ENCODE results near the gene UROS.

Gene UROS

DNA sequence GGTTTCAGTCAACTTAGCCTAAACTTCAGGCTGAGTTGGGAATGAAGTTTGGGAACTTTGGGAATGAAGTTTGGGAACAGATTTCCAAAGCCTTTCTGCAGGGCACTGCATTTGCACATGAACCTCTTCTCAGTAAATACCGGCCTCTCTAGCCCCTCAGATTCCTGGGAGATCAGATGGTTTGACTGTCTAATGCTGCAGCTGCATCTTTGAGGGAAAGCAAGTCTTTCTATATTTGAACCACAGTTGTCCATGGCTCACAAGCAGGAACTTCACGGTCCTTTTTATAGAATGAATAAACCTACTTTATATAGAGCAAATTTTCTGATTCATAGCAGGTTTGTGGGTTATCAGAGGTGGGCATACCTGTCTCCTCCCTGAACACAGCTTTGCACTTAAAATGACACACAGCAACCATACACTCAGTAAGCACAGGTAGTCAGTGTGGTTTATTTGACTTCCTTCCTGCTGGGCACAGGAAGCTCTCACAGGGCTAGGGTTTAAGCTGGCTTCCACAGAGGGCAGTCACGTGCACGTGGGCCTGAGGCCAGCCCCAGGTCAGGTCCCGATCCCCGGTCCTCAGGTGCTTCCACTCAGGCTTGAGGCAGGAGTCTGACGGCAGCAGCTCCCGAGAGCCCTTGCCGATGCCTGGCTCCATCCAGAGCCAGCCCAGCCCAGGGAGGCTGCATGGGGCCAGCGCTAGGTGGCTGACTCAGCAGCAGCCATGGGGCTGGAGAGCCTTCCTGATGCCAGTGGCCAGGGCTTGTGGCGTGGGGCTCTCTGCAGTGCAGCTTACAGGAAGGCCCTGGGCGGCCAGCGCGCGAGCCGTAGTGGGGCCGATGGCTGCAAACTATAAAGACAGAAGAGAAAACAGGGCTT is 34.7 kb downstream of the UROS start:
- DNase-seq (ENCODE audit: low read depth), result no peak

DNA sequence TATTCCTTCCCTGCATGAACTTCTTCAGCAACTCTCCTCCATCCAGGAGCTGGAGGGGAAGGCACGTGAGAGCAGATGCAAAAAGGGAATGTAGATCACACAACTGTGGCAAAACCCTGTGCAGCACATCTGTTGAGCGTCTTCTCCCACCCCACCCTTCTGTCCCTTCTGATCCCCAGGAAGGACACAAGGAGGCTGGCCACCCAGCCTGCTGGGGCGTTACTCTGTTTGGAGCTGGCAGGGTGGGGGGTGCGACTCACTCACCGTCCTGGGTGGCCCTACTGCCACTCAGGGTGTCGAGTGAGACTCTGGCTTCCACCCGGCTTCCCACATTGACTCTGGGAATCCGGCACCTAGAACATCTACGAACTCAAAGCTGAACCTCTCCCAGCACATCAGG is 37.3 kb downstream of the UROS start:
- DNase-seq (ENCODE audit: low read depth), result no peak

GRCh38 chr10:125783957-125784356 is 39.1 kb downstream of the UROS start:
- no peak for DNase-seq (ENCODE audit: low read depth)

DNA sequence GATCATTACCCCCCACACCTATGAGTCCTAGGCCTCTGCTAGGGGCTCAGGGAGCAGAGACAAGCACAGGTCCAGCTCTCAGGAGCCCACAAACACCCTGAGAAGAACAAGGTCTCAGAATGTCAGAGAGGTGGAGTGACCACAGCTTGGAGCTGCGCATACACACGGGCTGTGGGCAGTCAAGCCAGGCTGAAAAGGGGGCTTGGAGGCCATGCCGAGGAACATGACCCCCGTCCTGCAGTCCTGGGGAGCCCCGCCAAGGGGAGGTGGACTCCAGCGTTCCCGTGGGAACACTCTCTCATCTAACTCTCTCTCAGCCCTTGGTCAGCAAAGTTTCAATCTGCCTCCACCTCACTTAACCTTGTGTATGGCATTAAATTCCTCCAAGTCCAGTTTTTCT is 39.6 kb downstream of the UROS start:
- DNase-seq (ENCODE audit: low read depth), result no peak

GRCh38 chr10:125782616-125783015 is 40.4 kb downstream of the UROS start:
- DNase-seq (ENCODE audit: low read depth), result no peak

GRCh38 chr10:125782054-125782453 is 41.0 kb downstream of the UROS start:
- DNase-seq (ENCODE audit: low read depth), result no peak

GRCh38 chr10:125781374-125781773 is 41.7 kb downstream of the UROS start:
- no peak for DNase-seq (ENCODE audit: low read depth)

DNA sequence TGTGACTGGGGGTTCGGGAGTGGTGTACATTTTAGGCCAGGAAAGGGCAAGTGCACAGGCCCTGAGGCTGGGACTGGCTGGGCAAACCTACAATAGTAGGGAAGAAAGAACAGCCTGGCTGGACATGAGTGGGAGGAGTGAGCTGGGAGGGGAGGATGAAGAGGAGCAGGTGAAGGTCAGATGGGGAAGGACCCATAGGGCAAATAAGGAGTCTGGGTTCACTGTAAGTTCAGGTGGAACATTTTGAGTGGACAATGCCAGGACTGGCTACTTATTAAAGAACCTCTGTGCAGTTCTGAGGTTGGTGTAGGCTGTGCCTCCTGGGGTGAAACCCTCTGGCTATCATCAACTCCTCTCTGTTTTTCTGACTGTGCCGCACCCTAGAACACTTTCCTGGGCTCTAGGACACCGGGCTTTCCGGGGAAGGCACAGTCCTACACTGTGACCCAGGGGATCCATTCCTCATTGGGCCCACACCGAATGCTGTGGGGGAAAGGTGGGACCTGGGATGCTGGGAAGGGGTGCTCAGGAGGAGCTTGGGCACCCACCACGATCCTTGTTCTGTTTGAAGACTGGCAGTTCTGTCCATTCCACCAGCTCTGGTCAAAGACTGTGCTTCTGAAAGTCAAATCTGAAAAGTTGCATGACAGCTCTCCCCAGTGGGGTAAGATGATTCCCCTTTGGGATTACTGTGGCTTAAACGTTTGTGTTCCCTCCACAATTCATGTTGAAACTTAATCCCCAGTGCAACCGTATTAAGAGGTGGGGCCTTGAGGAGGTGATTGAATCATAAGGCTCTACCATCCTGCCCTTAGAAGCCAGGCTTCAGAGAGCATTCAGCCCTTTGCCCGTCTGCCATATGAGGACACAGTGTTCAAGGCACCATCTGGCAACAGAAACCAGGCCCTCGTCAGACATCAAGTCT is 43.4 kb downstream of the UROS start:
- DNase-seq (ENCODE audit: low read depth), result no peak

- DNase-seq (ENCODE audit: low read depth), result no peak
Measured at GRCh38 chr10:125778556-125778955, 44.5 kb downstream of the UROS start.

GRCh38 chr10:125777806-125778205 is 45.3 kb downstream of the UROS start:
- DNase-seq (ENCODE audit: low read depth), result no peak

- DNase-seq (ENCODE audit: low read depth), result no peak
Measured at GRCh38 chr10:125775491-125776106, 47.5 kb downstream of the UROS start, which contains the start of gene MMP21. MMP21 (minus strand) TSS chr10:125775821; CDS start chr10:125775821, 0 bp downstream.

DNA sequence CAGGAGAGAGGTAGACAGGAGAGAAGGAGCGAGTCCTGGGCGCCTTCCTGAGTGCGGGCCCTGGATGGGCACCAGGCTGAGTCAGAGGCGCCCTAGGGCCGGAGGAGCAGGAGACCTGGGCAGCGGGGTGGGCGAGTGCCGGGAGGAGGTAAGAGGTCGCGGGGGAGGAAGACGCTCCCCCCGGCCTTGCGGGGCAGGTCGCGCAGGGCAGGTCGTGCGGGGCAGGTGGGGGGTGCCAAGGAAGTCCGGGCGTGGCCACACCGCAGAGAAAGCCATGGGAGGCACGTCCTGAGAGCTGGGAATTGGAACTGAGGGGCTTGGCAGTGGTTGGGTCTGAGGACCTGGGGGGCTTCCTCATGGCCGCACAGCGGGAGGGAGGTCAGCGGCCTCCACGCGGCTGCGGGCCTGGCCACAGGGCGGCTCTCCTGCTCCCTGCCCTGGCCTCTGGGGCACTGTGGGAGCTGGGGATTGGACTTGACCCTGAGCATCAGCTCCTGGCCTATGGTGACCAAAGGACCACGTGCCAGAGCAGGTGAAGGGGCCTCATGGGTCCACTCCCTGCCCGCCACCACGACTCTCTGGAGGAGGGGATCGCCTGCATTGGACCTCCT is 48.4 kb downstream of the UROS start:
- no peak for DNase-seq (ENCODE audit: low read depth)

GRCh38 chr10:125773687-125774543 is 49.1 kb downstream of the UROS start:
- DNase-seq (ENCODE audit: low read depth), result no peak

- no peak for DNase-seq (ENCODE audit: low read depth)
Measured at GRCh38 chr10:125772864-125773180, 50.2 kb downstream of the UROS start.

DNA sequence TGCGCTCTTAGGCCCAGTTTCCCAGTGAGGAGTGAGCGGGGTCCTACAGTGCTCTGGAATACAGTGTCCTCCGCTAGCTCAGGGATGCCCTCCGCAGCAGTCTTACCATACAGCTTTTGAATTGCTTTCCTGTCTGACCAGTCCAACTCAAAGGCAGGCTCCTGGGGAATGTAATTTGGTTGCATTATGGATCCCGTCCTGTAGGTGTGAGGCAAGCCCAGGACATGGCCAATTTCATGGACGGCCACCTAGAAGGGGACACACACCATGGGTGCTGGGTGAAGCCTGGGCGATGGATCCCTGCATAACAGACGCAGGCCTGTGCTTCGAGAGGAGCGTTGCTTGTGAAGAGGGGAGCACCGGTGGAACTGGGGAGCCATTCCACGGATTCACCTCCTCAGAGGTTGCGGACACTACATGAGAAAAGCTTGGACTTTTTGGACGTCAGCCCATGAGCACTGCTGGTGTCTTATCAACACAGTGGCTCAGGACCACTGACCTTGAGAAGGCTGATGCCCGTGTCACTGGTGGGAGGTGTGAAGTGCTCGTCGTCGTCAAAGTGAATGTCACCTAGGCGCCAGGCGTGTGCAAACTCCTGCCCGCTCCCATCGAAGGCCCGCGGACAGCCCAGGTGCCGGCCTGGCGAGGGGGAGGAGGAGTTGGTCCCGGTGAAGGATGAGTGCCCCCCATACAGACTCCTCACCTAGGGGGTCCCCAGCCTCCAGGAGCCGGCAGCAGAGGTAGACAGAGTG is 50.8 kb downstream of the UROS start:
- DNase-seq (ENCODE audit: low read depth), result no peak

DNA sequence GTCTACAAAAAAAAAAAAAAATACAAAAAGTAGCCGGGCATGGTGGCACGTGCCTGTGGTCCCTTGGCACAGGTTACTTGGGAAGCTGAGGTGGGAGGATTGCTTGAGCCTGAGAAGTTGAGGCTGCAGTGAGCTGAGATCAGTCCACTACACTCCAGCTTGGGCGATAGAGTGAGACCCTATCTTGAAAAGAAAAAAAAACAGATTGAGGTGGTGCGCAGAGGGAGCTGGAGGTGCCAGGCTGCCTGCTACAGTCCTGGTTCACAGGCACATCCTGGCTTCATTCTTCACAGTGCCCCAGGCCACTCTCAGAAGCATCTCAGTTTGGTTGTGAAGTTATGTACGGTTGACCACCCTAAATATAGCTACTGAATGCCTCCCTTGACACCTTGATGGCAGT is 52.2 kb downstream of the UROS start:
- no peak for DNase-seq (ENCODE audit: low read depth)

- no peak for DNase-seq (ENCODE audit: low read depth)
Measured at GRCh38 chr10:125769175-125769574, 53.9 kb downstream of the UROS start.

- no peak for DNase-seq (ENCODE audit: low read depth)
Measured at GRCh38 chr10:125768219-125768855, 54.7 kb downstream of the UROS start.

DNA sequence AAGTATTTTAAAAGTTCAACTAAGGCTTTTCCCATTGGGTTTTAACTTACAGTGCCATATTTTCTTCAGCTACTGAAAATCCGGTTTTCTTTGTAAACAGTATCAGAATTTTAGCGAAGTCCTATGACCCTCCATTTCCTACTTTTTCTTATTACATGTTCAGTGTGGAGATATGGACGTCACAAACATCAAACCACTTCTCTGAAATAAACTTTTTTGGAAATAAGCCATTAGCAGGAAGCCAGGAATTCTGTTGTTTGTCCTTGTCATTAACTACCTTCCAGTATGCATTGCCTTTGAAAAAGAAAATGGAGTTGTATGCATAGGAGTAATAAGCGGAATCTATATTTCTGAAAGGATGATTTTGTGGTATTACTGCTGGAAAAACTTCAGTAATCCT is 56.5 kb downstream of the UROS start:
- DNase-seq (ENCODE audit: low read depth), result no peak

DNA sequence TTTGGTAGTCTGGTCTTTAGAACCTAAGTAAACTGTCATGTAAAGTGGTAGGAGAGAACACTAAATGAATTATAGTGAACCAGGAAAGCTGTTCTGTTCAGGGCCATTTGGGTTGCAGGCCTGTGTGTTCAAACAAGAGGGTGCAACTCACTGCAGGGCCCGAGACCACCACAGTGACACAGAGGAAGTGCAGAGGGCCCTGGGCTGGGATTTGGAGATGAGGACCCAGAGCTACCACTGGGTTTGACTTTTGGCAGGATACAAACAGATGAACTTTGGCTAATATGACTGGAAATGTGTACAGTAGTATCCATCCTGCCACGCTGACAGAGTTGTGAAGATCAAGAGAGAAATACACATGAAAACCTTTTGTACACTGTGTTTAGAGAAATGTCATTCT is 57.2 kb downstream of the UROS start:
- DNase-seq (ENCODE audit: low read depth), result no peak

Measured in GM04504 (cell line).